Measurements from ENCODE around the gene AATK. TPM values are rescaled to one million over a fixed set of nuclear protein-coding genes. Genes with fewer than 3 reads are reported as not detected.

Gene AATK
- total RNA-seq, 1 experiment from 2014 or later = 0.46 TPM

- Histone ChIP-seq H2AFZ (no peak overlapping the region), H3K4me3 (no peak overlapping the region), H3F3A (ENCODE audit: insufficient read depth, low read depth) (no peaks in the 10 kb centered on the region), H3K27me3 (ENCODE audit: insufficient read depth, low read depth) (no peaks in the 10 kb centered on the region), H4K20me1 (ENCODE audit: insufficient read depth) (no peaks in the 10 kb centered on the region), H3K79me2 (ENCODE audit: low read depth) (no peaks in the 10 kb centered on the region), H3K27ac (no peak overlapping the region), H3K4me1 (replicated peaks; ENCODE audit: insufficient read depth) (peaks cover 7% of the 10 kb centered on the region; the same call in 1 of the 2 replicates), H3K36me3 (ENCODE audit: low read depth) (no peaks in the 10 kb centered on the region), H3K4me2 (no peak overlapping the region), H3K9me3 (ENCODE audit: insufficient read depth, low read depth) (no peaks in the 10 kb centered on the region), H3K9me2 (ENCODE audit: insufficient read depth) (no peaks in the 10 kb centered on the region)
- TF ChIP-seq EZH2 (IDR thresholded peaks at IDR 0.05; ENCODE audit: low read depth) (no peak), CTCF (conservative IDR thresholded peaks at IDR 0.05) (no peak)
- DNase-seq = no peak
- intact Hi-C loops (cut with micrococcal nuclease; ENCODE audit: unreplicated experiment) = no loop called here
- POLR2A ChIA-PET (ENCODE audit: unreplicated experiment) = interaction anchor here (0.7 kb wide), 1 partner anchor 464 kb away, joined by 12 read pairs; no protein-coding TSS in a partner anchor
- CTCF ChIA-PET = no interaction called here
- no TSS peak for BruUV-seq (replicated peaks)
Observed at GRCh38 chr17:81194941-81195901, 29.2 kb upstream of the AATK start.

GRCh38 chr17:81194225-81194760 lies 28.3 kb upstream of the AATK start:
- H3K4me2 ChIP-seq = no peak overlapping the region
- CTCF ChIA-PET = no interaction called here
- H3K9me3 ChIP-seq (ENCODE audit: insufficient read depth, low read depth) = no peaks in the 10 kb centered on the region
- no peak overlapping the region for H2AFZ ChIP-seq
- no peaks in the 10 kb centered on the region for H4K20me1 ChIP-seq (ENCODE audit: insufficient read depth)
- H3K79me2 ChIP-seq (ENCODE audit: low read depth) = no peaks in the 10 kb centered on the region
- BruUV-seq (replicated peaks) = no TSS peak
- intact Hi-C loops (cut with micrococcal nuclease; ENCODE audit: unreplicated experiment) = no loop called here
- no peaks in the 10 kb centered on the region for H3K27me3 ChIP-seq (ENCODE audit: insufficient read depth, low read depth)
- DNase-seq = no peak
- no peak overlapping the region for H3K4me3 ChIP-seq
- no peaks in the 10 kb centered on the region for H3F3A ChIP-seq (ENCODE audit: insufficient read depth, low read depth)
- TF ChIP-seq CTCF (conservative IDR thresholded peaks at IDR 0.05) = no peak
- no peak for TF ChIP-seq EZH2 (IDR thresholded peaks at IDR 0.05; ENCODE audit: low read depth)
- POLR2A ChIA-PET (ENCODE audit: unreplicated experiment) = no interaction called here
- H3K27ac ChIP-seq = no peak overlapping the region
- peaks cover 7% of the 10 kb centered on the region; the same call in 1 of the 2 replicates for H3K4me1 ChIP-seq (replicated peaks; ENCODE audit: insufficient read depth)
- H3K9me2 ChIP-seq (ENCODE audit: insufficient read depth) = no peaks in the 10 kb centered on the region
- no peaks in the 10 kb centered on the region for H3K36me3 ChIP-seq (ENCODE audit: low read depth)

- BruUV-seq (replicated peaks) = no TSS peak
- Histone ChIP-seq H3K27ac (no peak overlapping the region), H3K27me3 (ENCODE audit: insufficient read depth, low read depth) (no peaks in the 10 kb centered on the region), H2AFZ (no peak overlapping the region), H3K9me3 (ENCODE audit: insufficient read depth, low read depth) (no peaks in the 10 kb centered on the region), H3K4me2 (no peak overlapping the region), H4K20me1 (ENCODE audit: insufficient read depth) (no peaks in the 10 kb centered on the region), H3K4me1 (replicated peaks; ENCODE audit: insufficient read depth) (peaks cover 7% of the 10 kb centered on the region; the same call in 1 of the 2 replicates), H3K36me3 (ENCODE audit: low read depth) (no peaks in the 10 kb centered on the region), H3F3A (ENCODE audit: insufficient read depth, low read depth) (no peaks in the 10 kb centered on the region), H3K9me2 (ENCODE audit: insufficient read depth) (no peaks in the 10 kb centered on the region), H3K79me2 (ENCODE audit: low read depth) (no peaks in the 10 kb centered on the region), H3K4me3 (no peak overlapping the region)
- ChIA-PET POLR2A (ENCODE audit: unreplicated experiment) (no interaction called here), CTCF (no interaction called here)
- intact Hi-C loops (cut with micrococcal nuclease; ENCODE audit: unreplicated experiment) = no loop called here
- TF ChIP-seq EZH2 (IDR thresholded peaks at IDR 0.05; ENCODE audit: low read depth) (no peak), CTCF (conservative IDR thresholded peaks at IDR 0.05) (no peak)
- no peak for DNase-seq
Observed at GRCh38 chr17:81193470-81194224, 27.6 kb upstream of the AATK start.
